ENCODE data around the gene OR10R2.

- TF ChIP-seq EZH2 (IDR thresholded peaks at IDR 0.05; ENCODE audit: insufficient read depth, low read length) (no peak), CTCF (IDR thresholded peaks at IDR 0.05; ENCODE audit: insufficient read depth, low read depth, low read length) (no peak)
Observed at GRCh38 chr1:158520955-158521665, 49.1 kb downstream of the OR10R2 start.
